Activated T-helper 1 cell treated with anti-CD3 and anti-CD28 coated beads, Interleukin-12 subunit alpha, Interleukin-12 subunit beta, Interleukin-2, Interleukin-4 antibody, amounts not matched to agents 30 ng/mL and 10 ng/mL and 1 ng/mL, durations not matched to agents 14 hours and 24 hours and 36 hours (primary cell): Measurements from ENCODE around the gene REST. TPM values are rescaled to one million over a fixed set of nuclear protein-coding genes. Genes with fewer than 3 reads are reported as not detected.
A peak's percentile ranks its signal among the peaks of the same experiment; 100 is the strongest.
"Not testable (repeated sequence)": the region's sequence is repeated elsewhere in the genome, so short reads cannot be mapped to it uniquely, and the experiment has no call there.

Source experiments
- DNase-seq: peaks from one replicate; pipeline ENCODE4 v3.0.0; 2021; ENCODE audit warnings: low spot score
- H3K27ac Mint-ChIP-seq: one replicate; pipeline ENCODE4 v1.8.0; 2021; ENCODE audit warnings: mild to moderate bottlenecking, mixed read lengths
- H3K27me3 Mint-ChIP-seq: one replicate; pipeline ENCODE4 v1.8.0; 2022; ENCODE audit warnings: mild to moderate bottlenecking, moderate library complexity, mixed read lengths; ENCODE audit not compliant: insufficient read depth
- H3K36me3 Mint-ChIP-seq: one replicate; pipeline ENCODE4 v1.8.0; 2021; ENCODE audit warnings: low read depth, mixed read lengths
- H3K4me1 Mint-ChIP-seq: one replicate; pipeline ENCODE4 v1.8.0; 2021; ENCODE audit warnings: low read depth, mixed read lengths
- H3K4me3 Mint-ChIP-seq: one replicate; pipeline ENCODE4 v1.8.0; 2021; ENCODE audit warnings: mild to moderate bottlenecking, moderate library complexity, mixed read lengths
- H3K9me3 Mint-ChIP-seq: one replicate; pipeline ENCODE4 v1.8.0; 2021; ENCODE audit warnings: mixed read lengths
- intact Hi-C: fragments of 100-400 bp; cut with micrococcal nuclease; formaldehyde crosslinking; loops from one replicate; pipeline ENCODE4 v1.15.1; 2024
- total RNA-seq: library from RNA; stranded (reverse); gene quantifications from 2 replicates; pipeline ENCODE4 v1.2.3, GENCODE V29; 2022

Gene REST
- 52.4 and 60.0 TPM in 2 replicates for total RNA-seq

- Mint-ChIP-seq H3K9me3 (no peaks in the 10 kb centered on the region), H3K4me1 (peaks cover 41% of the 10 kb centered on the region), H3K36me3 (peaks cover 18% of the 10 kb centered on the region), H3K27me3 (peaks cover 10% of the 10 kb centered on the region), H3K27ac (peak within 1 kb of the TSS; percentile 78), H3K4me3 (peak within 1 kb of the TSS; percentile 84)
- intact Hi-C loops: loop anchor here (1.0 to 10.0 kb wide), 8 partner anchors 70 to 1510 kb away; partner anchors contain the start of genes CEP135, CLOCK, EXOC1 and PPAT
- peak; percentile 81 for DNase-seq
These were observed at the start of gene REST for GRCh38 chr4:56907489-56908205. TSS of gene REST (plus strand) at chr4:56907900. CDS start at chr4:56910639, 2,739 bp downstream.

- H3K27ac Mint-ChIP-seq: no peak overlapping the region
- intact Hi-C loops: no loop called here
- no peak for DNase-seq
- H3K27me3 Mint-ChIP-seq: peaks cover 6% of the 10 kb centered on the region
- no peaks in the 10 kb centered on the region for H3K4me1 Mint-ChIP-seq
- no peak overlapping the region for H3K4me3 Mint-ChIP-seq
- H3K36me3 Mint-ChIP-seq: no peaks in the 10 kb centered on the region
- H3K9me3 Mint-ChIP-seq: no peaks in the 10 kb centered on the region
These were observed 47.9 kb upstream of the REST start for GRCh38 chr4:56859841-56860240.

GRCh38 chr4:56860781-56861180 lies 46.9 kb upstream of the REST start:
- H3K27me3 Mint-ChIP-seq: peaks cover 6% of the 10 kb centered on the region
- no peaks in the 10 kb centered on the region for H3K36me3 Mint-ChIP-seq
- H3K4me3 Mint-ChIP-seq: no peak overlapping the region
- intact Hi-C loops: no loop called here
- no peaks in the 10 kb centered on the region for H3K9me3 Mint-ChIP-seq
- no peak for DNase-seq
- H3K4me1 Mint-ChIP-seq: no peaks in the 10 kb centered on the region
- no peak overlapping the region for H3K27ac Mint-ChIP-seq

GRCh38 chr4:56861360-56861759 lies 46.3 kb upstream of the REST start:
- no peak overlapping the region for H3K4me3 Mint-ChIP-seq
- no peaks in the 10 kb centered on the region for H3K4me1 Mint-ChIP-seq
- no peaks in the 10 kb centered on the region for H3K36me3 Mint-ChIP-seq
- DNase-seq: no peak
- no peak overlapping the region for H3K27ac Mint-ChIP-seq
- intact Hi-C loops: no loop called here
- H3K27me3 Mint-ChIP-seq: peaks cover 6% of the 10 kb centered on the region
- no peaks in the 10 kb centered on the region for H3K9me3 Mint-ChIP-seq

GRCh38 chr4:56863441-56864139 lies 44.1 kb upstream of the REST start:
- DNase-seq: no peak
- Mint-ChIP-seq H3K27me3 (peaks cover 2% of the 10 kb centered on the region), H3K4me3 (no peak overlapping the region), H3K9me3 (no peaks in the 10 kb centered on the region), H3K27ac (peak overlapping the region; percentile 43), H3K36me3 (no peaks in the 10 kb centered on the region), H3K4me1 (no peaks in the 10 kb centered on the region)
- intact Hi-C loops: no loop called here

GRCh38 chr4:56870946-56871345 lies 36.8 kb upstream of the REST start:
- Mint-ChIP-seq H3K9me3 (no peaks in the 10 kb centered on the region), H3K27ac (no peak overlapping the region), H3K4me3 (no peak overlapping the region), H3K4me1 (no peaks in the 10 kb centered on the region), H3K27me3 (peaks cover 6% of the 10 kb centered on the region), H3K36me3 (no peaks in the 10 kb centered on the region)
- no peak for DNase-seq
- intact Hi-C loops: no loop called here

GRCh38 chr4:56871371-56871866 lies 36.3 kb upstream of the REST start:
- Mint-ChIP-seq H3K36me3 (no peaks in the 10 kb centered on the region), H3K9me3 (no peaks in the 10 kb centered on the region), H3K27ac (no peak overlapping the region), H3K4me1 (no peaks in the 10 kb centered on the region), H3K4me3 (no peak overlapping the region), H3K27me3 (peaks cover 6% of the 10 kb centered on the region)
- no peak for DNase-seq
- intact Hi-C loops: no loop called here

- H3K4me1 Mint-ChIP-seq: no peaks in the 10 kb centered on the region
- H3K4me3 Mint-ChIP-seq: no peak overlapping the region
- peaks cover 6% of the 10 kb centered on the region for H3K27me3 Mint-ChIP-seq
- H3K9me3 Mint-ChIP-seq: no peaks in the 10 kb centered on the region
- no peak for DNase-seq
- intact Hi-C loops: no loop called here
- H3K36me3 Mint-ChIP-seq: no peaks in the 10 kb centered on the region
- no peak overlapping the region for H3K27ac Mint-ChIP-seq
These were observed 33.5 kb upstream of the REST start for GRCh38 chr4:56874166-56874565.

- H3K27ac Mint-ChIP-seq: no peak overlapping the region
- H3K9me3 Mint-ChIP-seq: no peaks in the 10 kb centered on the region
- intact Hi-C loops: no loop called here
- H3K36me3 Mint-ChIP-seq: no peaks in the 10 kb centered on the region
- DNase-seq: no peak
- peaks cover 6% of the 10 kb centered on the region for H3K27me3 Mint-ChIP-seq
- H3K4me3 Mint-ChIP-seq: no peak overlapping the region
- no peaks in the 10 kb centered on the region for H3K4me1 Mint-ChIP-seq
These were observed 32.8 kb upstream of the REST start for GRCh38 chr4:56874923-56875322.

GRCh38 chr4:56876264-56876663 lies 31.4 kb upstream of the REST start:
- Mint-ChIP-seq H3K4me3 (no peak overlapping the region), H3K9me3 (no peaks in the 10 kb centered on the region), H3K27ac (no peak overlapping the region), H3K27me3 (peaks cover 6% of the 10 kb centered on the region), H3K4me1 (no peaks in the 10 kb centered on the region), H3K36me3 (no peaks in the 10 kb centered on the region)
- no peak for DNase-seq
- intact Hi-C loops: no loop called here

GRCh38 chr4:56879996-56880395 lies 27.7 kb upstream of the REST start:
- Mint-ChIP-seq H3K27ac (no peak overlapping the region), H3K4me3 (no peak overlapping the region), H3K36me3 (no peaks in the 10 kb centered on the region), H3K27me3 (no peaks in the 10 kb centered on the region), H3K9me3 (no peaks in the 10 kb centered on the region), H3K4me1 (no peaks in the 10 kb centered on the region)
- no peak for DNase-seq
- intact Hi-C loops: no loop called here

GRCh38 chr4:56880572-56880971 lies 27.1 kb upstream of the REST start:
- no peak overlapping the region for H3K27ac Mint-ChIP-seq
- intact Hi-C loops: no loop called here
- no peaks in the 10 kb centered on the region for H3K27me3 Mint-ChIP-seq
- H3K4me1 Mint-ChIP-seq: no peaks in the 10 kb centered on the region
- no peak for DNase-seq
- H3K4me3 Mint-ChIP-seq: no peak overlapping the region
- no peaks in the 10 kb centered on the region for H3K36me3 Mint-ChIP-seq
- no peaks in the 10 kb centered on the region for H3K9me3 Mint-ChIP-seq

- intact Hi-C loops, DNase-seq, H3K27me3 Mint-ChIP-seq, H3K4me3 Mint-ChIP-seq, H3K27ac Mint-ChIP-seq, H3K36me3 Mint-ChIP-seq, H3K4me1 Mint-ChIP-seq, H3K9me3 Mint-ChIP-seq: not testable (repeated sequence)
These were observed 23.2 kb upstream of the REST start for GRCh38 chr4:56884511-56884910.
